Astrocyte (in vitro differentiated cells and primary cell): ENCODE data around the gene ONECUT2. TPM values are rescaled to one million over a fixed set of nuclear protein-coding genes. Genes with fewer than 3 reads are reported as not detected.

Source experiments
- DNase-seq: peaks from one replicate; pipeline ENCODE4 v3.0.0-alpha.2; 2010; ENCODE audit warnings: low read depth
- FAIRE-seq: peaks from 2 replicates; lab custom pipeline; 2011; peaks lifted over from hg19 to GRCh38; lab: Jason Lieb, UNC
- H2AFZ ChIP-seq: 2 replicates; pipeline ENCODE4 v1.6.0; 2012; ENCODE audit warnings: low read depth, low read length, inconsistent platforms
- H3K27ac ChIP-seq: 2 replicates; pipeline ENCODE4 v1.5.1; 2011; ENCODE audit warnings: low read depth, low read length, inconsistent platforms
- H3K27me3 ChIP-seq: 2 replicates; pipeline ENCODE4 v1.6.0; 2011; ENCODE audit warnings: low read length, inconsistent platforms; ENCODE audit not compliant: insufficient read depth
- H3K36me3 ChIP-seq: 2 replicates; pipeline ENCODE4 v1.5.1; 2011; ENCODE audit warnings: low read length, inconsistent platforms; ENCODE audit not compliant: insufficient read depth
- H3K4me1 ChIP-seq: 2 replicates; pipeline ENCODE4 v1.5.1; 2011; ENCODE audit warnings: low read length, inconsistent platforms; ENCODE audit not compliant: insufficient read depth
- H3K4me2 ChIP-seq: 2 replicates; pipeline ENCODE4 v1.6.0; 2012; ENCODE audit warnings: low read length, inconsistent platforms
- H3K4me3 ChIP-seq: 2 replicates; pipeline ENCODE4 v1.5.1; 2011; ENCODE audit warnings: low read depth, mild to moderate bottlenecking, low read length, inconsistent platforms; ENCODE audit not compliant: insufficient read depth
- H3K79me2 ChIP-seq: 2 replicates; pipeline ENCODE4 v1.6.0; 2012; ENCODE audit warnings: mild to moderate bottlenecking, low read length, inconsistent platforms; ENCODE audit not compliant: insufficient read depth
- H3K9ac ChIP-seq: 2 replicates; pipeline ENCODE4 v1.6.0; 2012; ENCODE audit warnings: mild to moderate bottlenecking, low read length, inconsistent platforms
- H3K9me3 ChIP-seq: 2 replicates; pipeline ENCODE4 v1.5.1; 2012; ENCODE audit warnings: low read depth, mild to moderate bottlenecking, low read length, inconsistent platforms; ENCODE audit not compliant: insufficient read depth
- H4K20me1 ChIP-seq: 2 replicates; pipeline ENCODE4 v1.6.0; 2012; ENCODE audit warnings: low read length, inconsistent platforms; ENCODE audit not compliant: insufficient read depth
- H3K27ac Mint-ChIP-seq: one replicate; pipeline ENCODE4 v1.8.0; 2021; ENCODE audit warnings: mild to moderate bottlenecking, mixed read lengths; ENCODE audit not compliant: unreplicated experiment
- H3K27me3 Mint-ChIP-seq: one replicate; pipeline ENCODE4 v1.8.0; 2021; ENCODE audit warnings: low read depth, mixed read lengths; ENCODE audit not compliant: unreplicated experiment
- H3K36me3 Mint-ChIP-seq: one replicate; pipeline ENCODE4 v1.8.0; 2021; ENCODE audit warnings: low read depth, mixed read lengths; ENCODE audit not compliant: unreplicated experiment
- H3K4me1 Mint-ChIP-seq: one replicate; pipeline ENCODE4 v1.8.0; 2021; ENCODE audit warnings: low read depth, mixed read lengths; ENCODE audit not compliant: unreplicated experiment
- H3K4me3 Mint-ChIP-seq: one replicate; pipeline ENCODE4 v1.8.0; 2021; ENCODE audit warnings: mild to moderate bottlenecking, moderate library complexity, mixed read lengths; ENCODE audit not compliant: unreplicated experiment
- H3K9me3 Mint-ChIP-seq: one replicate; pipeline ENCODE4 v1.8.0; 2021; ENCODE audit warnings: mild to moderate bottlenecking, mixed read lengths; ENCODE audit not compliant: unreplicated experiment
- EZH2 ChIP-seq: IDR thresholded peaks from 2 replicates; pipeline ENCODE4 v1.6.1; 2012; ENCODE audit warnings: mild to moderate bottlenecking, low read length, inconsistent platforms; ENCODE audit not compliant: insufficient read depth
- total RNA-seq: library from RNA; stranded (reverse); gene quantifications from 2 replicates; pipeline ENCODE4 v1.2.1, GENCODE V29; 2021
- TF ChIP-seq, protein P1 (sequence below): IDR thresholded peaks from 2 replicates; pipeline ENCODE4 v1.5.1; 2011; ENCODE audit warnings: low read depth, mild to moderate bottlenecking, inconsistent platforms, low read length, moderate library complexity; ENCODE audit not compliant: insufficient read depth

The ONECUT2 gene
- total RNA-seq, 1 donor from 2014 or later, result 6.2 TPM

DNA sequence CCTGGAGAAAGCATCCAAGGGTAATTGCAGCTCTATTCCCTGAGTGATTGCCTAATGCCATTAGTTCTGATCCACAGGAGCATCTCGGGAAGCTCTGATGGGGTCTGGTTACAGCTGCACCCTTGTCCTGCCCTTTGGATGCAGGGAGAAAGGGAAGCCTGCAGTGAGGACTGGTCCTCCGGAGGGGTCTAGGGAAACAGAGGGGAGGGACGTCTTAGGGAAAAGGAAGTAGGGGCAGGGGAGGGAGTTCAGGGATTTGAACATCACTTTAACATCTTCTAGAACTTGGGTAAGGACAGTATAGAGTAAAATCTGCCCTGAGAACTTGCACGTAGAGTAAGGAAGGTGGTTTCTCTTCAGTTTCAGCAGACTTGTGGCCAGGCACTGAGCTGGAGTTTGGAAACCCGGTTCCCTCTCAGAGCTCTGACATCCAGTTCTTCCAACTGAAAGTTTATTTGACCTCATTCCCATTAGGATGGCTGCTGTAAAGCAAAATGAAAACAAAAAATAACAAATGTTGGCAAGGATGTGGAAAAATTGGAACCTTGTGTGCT is 20.5 kb downstream of the ONECUT2 start:
- TF ChIP-seq, protein P1, sequence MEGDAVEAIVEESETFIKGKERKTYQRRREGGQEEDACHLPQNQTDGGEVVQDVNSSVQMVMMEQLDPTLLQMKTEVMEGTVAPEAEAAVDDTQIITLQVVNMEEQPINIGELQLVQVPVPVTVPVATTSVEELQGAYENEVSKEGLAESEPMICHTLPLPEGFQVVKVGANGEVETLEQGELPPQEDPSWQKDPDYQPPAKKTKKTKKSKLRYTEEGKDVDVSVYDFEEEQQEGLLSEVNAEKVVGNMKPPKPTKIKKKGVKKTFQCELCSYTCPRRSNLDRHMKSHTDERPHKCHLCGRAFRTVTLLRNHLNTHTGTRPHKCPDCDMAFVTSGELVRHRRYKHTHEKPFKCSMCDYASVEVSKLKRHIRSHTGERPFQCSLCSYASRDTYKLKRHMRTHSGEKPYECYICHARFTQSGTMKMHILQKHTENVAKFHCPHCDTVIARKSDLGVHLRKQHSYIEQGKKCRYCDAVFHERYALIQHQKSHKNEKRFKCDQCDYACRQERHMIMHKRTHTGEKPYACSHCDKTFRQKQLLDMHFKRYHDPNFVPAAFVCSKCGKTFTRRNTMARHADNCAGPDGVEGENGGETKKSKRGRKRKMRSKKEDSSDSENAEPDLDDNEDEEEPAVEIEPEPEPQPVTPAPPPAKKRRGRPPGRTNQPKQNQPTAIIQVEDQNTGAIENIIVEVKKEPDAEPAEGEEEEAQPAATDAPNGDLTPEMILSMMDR, result no peak
- TF ChIP-seq EZH2, result no peak
- no peak overlapping the region for H3K4me3 Mint-ChIP-seq
- no peak overlapping the region for H3K27ac Mint-ChIP-seq

DNA sequence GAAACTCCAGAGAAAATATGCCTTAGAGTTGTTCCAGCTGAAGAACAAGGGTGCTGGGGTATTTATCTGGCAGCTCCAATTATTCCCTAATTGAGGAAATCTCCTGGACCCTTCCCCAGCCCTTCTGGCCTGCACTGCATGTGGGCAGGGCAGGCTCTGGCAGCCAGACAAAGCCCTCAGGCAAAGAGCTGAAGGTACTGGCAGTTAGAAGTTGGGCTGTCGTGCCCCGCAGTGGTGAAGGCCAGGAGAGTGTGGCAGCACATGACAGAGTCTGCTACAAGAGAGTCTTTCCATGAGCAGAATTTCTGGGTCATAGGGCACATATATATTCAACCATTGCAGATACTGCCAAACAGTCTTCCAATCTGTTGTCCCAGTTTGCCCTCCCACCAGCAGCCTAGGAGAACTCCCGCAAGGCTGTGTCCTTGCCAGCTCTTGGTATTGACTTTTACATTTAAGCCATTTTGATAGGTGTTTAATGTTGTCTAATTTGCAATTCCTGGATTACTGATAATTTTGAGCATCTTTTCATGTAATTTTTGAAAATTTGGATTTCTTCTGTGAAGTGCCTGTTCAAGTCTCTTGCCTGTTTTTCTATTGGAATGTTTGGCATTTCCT is 26.6 kb downstream of the ONECUT2 start:
- no peaks in the 10 kb centered on the region for H3K9me3 Mint-ChIP-seq
- no peak overlapping the region for H3K9ac ChIP-seq
- DNase-seq, result no peak
- H3K79me2 ChIP-seq, result no peaks in the 10 kb centered on the region
- FAIRE-seq, result no peak
- H3K27me3 Mint-ChIP-seq, result no peaks in the 10 kb centered on the region
- peaks cover 4% of the 10 kb centered on the region for H3K36me3 Mint-ChIP-seq
- H3K9me3 ChIP-seq, result no peaks in the 10 kb centered on the region
- no peaks in the 10 kb centered on the region for H3K36me3 ChIP-seq
- H3K4me1 ChIP-seq, result no peaks in the 10 kb centered on the region
- no peak overlapping the region for H3K4me3 Mint-ChIP-seq
- no peak overlapping the region for H3K4me3 ChIP-seq
- H2AFZ ChIP-seq, result no peak overlapping the region
- H3K4me1 Mint-ChIP-seq, result peaks cover 2% of the 10 kb centered on the region
- no peak overlapping the region for H3K27ac Mint-ChIP-seq
- no peaks in the 10 kb centered on the region for H4K20me1 ChIP-seq
- no peak overlapping the region for H3K4me2 ChIP-seq
- no peak overlapping the region for H3K27ac ChIP-seq
- H3K27me3 ChIP-seq, result no peaks in the 10 kb centered on the region
- TF ChIP-seq EZH2, result no peak
- TF ChIP-seq, protein P1, result no peak

More for the DNA sequence above, 20.5 kb downstream of the ONECUT2 start:
- no peaks in the 10 kb centered on the region for H4K20me1 ChIP-seq
- no peak overlapping the region for H3K4me3 ChIP-seq
- no peak overlapping the region for H3K4me2 ChIP-seq
- Mint-ChIP-seq H3K9me3 (no peaks in the 10 kb centered on the region), H3K36me3 (peaks cover 4% of the 10 kb centered on the region), H3K27me3 (no peaks in the 10 kb centered on the region), H3K4me1 (no peaks in the 10 kb centered on the region)
- DNase-seq, result no peak
- H2AFZ ChIP-seq, result no peak overlapping the region
- H3K4me1 ChIP-seq, result no peaks in the 10 kb centered on the region
- H3K9me3 ChIP-seq, result no peaks in the 10 kb centered on the region
- H3K9ac ChIP-seq, result no peak overlapping the region
- no peak for FAIRE-seq
- no peaks in the 10 kb centered on the region for H3K79me2 ChIP-seq
- H3K27me3 ChIP-seq, result no peaks in the 10 kb centered on the region
- no peaks in the 10 kb centered on the region for H3K36me3 ChIP-seq
- H3K27ac ChIP-seq, result no peak overlapping the region

DNA sequence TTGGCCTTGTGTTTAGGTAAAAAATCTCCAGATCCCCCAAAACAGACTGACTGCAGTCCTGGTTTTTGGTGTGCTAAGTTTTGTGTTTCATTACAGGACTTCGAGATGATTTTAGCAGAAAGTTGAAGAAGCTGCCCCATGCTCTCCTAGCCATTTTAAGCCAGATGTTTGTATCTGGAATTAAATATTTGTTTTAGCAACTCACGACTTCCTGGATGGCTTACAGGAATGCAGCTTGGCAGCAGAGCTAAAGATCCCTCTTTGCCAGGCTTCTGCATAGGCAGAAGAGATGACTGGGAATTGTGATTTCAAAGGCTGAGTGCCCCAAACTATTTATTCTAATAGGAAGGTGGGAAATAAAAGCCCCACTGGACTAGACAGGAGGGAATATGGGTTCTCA is 31.1 kb downstream of the ONECUT2 start:
- TF ChIP-seq, protein P1, result no peak
- no peak for TF ChIP-seq EZH2
- Histone ChIP-seq H3K27me3 (no peaks in the 10 kb centered on the region), H3K4me1 (no peaks in the 10 kb centered on the region), H3K4me2 (no peak overlapping the region), H3K9me3 (no peaks in the 10 kb centered on the region), H3K79me2 (no peaks in the 10 kb centered on the region), H3K27ac (no peak overlapping the region), H3K9ac (no peak overlapping the region), H3K36me3 (no peaks in the 10 kb centered on the region), H4K20me1 (no peaks in the 10 kb centered on the region), H2AFZ (no peak overlapping the region), H3K4me3 (no peak overlapping the region)
- H3K36me3 Mint-ChIP-seq, result peaks cover 3% of the 10 kb centered on the region
- peaks cover 2% of the 10 kb centered on the region for H3K27me3 Mint-ChIP-seq
- peaks cover 2% of the 10 kb centered on the region for H3K4me1 Mint-ChIP-seq
- H3K9me3 Mint-ChIP-seq, result no peaks in the 10 kb centered on the region
- H3K27ac Mint-ChIP-seq, result no peak overlapping the region
- DNase-seq (no peak), FAIRE-seq (no peak)
- no peak overlapping the region for H3K4me3 Mint-ChIP-seq
